ENCODE data around the gene USP35.

The USP35 gene

GRCh38 chr11:78166855-78167469 lies 21.8 kb upstream of the USP35 start:
- H3K9me2 ChIP-seq (replicated peaks; ENCODE audit: insufficient read depth, low read length) = no peaks in the 10 kb centered on the region
- H3K36me3 ChIP-seq (replicated peaks; ENCODE audit: insufficient read depth, low read length) = no peaks in the 10 kb centered on the region
- TF ChIP-seq EZH2phosphoT487 (IDR thresholded peaks at IDR 0.05; ENCODE audit: low read length) (no peak), CTCF (IDR thresholded peaks at IDR 0.05; ENCODE audit: low read length) (no peak), EZH2 (optimal IDR thresholded peaks at IDR 0.05; ENCODE audit: low read depth, low read length) (no peak)
- H3K27ac ChIP-seq (ENCODE audit: low read length) = no peak overlapping the region
- no peaks in the 10 kb centered on the region for H4K20me1 ChIP-seq (ENCODE audit: insufficient read depth, low read length)
- no peak overlapping the region for H3K9ac ChIP-seq (ENCODE audit: low read length)
- DNase-seq = no peak
- H2AFZ ChIP-seq (ENCODE audit: low read length) = no peak overlapping the region
- H3K79me2 ChIP-seq (ENCODE audit: low read length) = no peaks in the 10 kb centered on the region
- H3K4me1 ChIP-seq (ENCODE audit: low read length) = no peaks in the 10 kb centered on the region
- H3K9me3 ChIP-seq (replicated peaks; ENCODE audit: insufficient read depth, low read length) = no peaks in the 10 kb centered on the region
- no peak overlapping the region for H3K4me3 ChIP-seq (ENCODE audit: low read length)
- H3K27me3 ChIP-seq (replicated peaks; ENCODE audit: insufficient read depth, low read length) = no peaks in the 10 kb centered on the region
- H3F3A ChIP-seq (ENCODE audit: insufficient read depth, low read length) = no peaks in the 10 kb centered on the region
- no peak overlapping the region for H3K4me2 ChIP-seq (ENCODE audit: low read depth, low read length)

- Histone ChIP-seq H3K9ac (ENCODE audit: low read length) (no peak overlapping the region), H3K27ac (ENCODE audit: low read length) (no peak overlapping the region)
Measured at GRCh38 chr11:78168539-78169477, 19.9 kb upstream of the USP35 start.

GRCh38 chr11:78170413-78170812 lies 18.3 kb upstream of the USP35 start:
- Histone ChIP-seq H3F3A (ENCODE audit: insufficient read depth, low read length) (no peaks in the 10 kb centered on the region), H3K4me1 (ENCODE audit: low read length) (no peaks in the 10 kb centered on the region), H3K4me2 (ENCODE audit: low read depth, low read length) (no peak overlapping the region), H3K27ac (ENCODE audit: low read length) (no peak overlapping the region), H3K36me3 (replicated peaks; ENCODE audit: insufficient read depth, low read length) (no peaks in the 10 kb centered on the region), H4K20me1 (ENCODE audit: insufficient read depth, low read length) (no peaks in the 10 kb centered on the region), H3K4me3 (ENCODE audit: low read length) (no peak overlapping the region), H3K9me2 (replicated peaks; ENCODE audit: insufficient read depth, low read length) (no peaks in the 10 kb centered on the region), H3K9ac (ENCODE audit: low read length) (no peak overlapping the region), H2AFZ (ENCODE audit: low read length) (no peak overlapping the region), H3K9me3 (replicated peaks; ENCODE audit: insufficient read depth, low read length) (no peaks in the 10 kb centered on the region), H3K79me2 (ENCODE audit: low read length) (no peaks in the 10 kb centered on the region), H3K27me3 (replicated peaks; ENCODE audit: insufficient read depth, low read length) (no peaks in the 10 kb centered on the region)
- no peak for DNase-seq
- TF ChIP-seq EZH2 (optimal IDR thresholded peaks at IDR 0.05; ENCODE audit: low read depth, low read length) = no peak
- TF ChIP-seq CTCF (IDR thresholded peaks at IDR 0.05; ENCODE audit: low read length) = no peak
- no peak for TF ChIP-seq EZH2phosphoT487 (IDR thresholded peaks at IDR 0.05; ENCODE audit: low read length)

More at GRCh38 chr11:78168539-78169477, 19.9 kb upstream of the USP35 start:
- no peaks in the 10 kb centered on the region for H3K79me2 ChIP-seq (ENCODE audit: low read length)
- no peaks in the 10 kb centered on the region for H3K4me1 ChIP-seq (ENCODE audit: low read length)
- no peaks in the 10 kb centered on the region for H3K27me3 ChIP-seq (replicated peaks; ENCODE audit: insufficient read depth, low read length)
- no peaks in the 10 kb centered on the region for H3K9me3 ChIP-seq (replicated peaks; ENCODE audit: insufficient read depth, low read length)
- H3K4me3 ChIP-seq (ENCODE audit: low read length) = no peak overlapping the region
- no peak overlapping the region for H3K4me2 ChIP-seq (ENCODE audit: low read depth, low read length)
- no peaks in the 10 kb centered on the region for H3F3A ChIP-seq (ENCODE audit: insufficient read depth, low read length)
- no peak for DNase-seq
- no peaks in the 10 kb centered on the region for H3K9me2 ChIP-seq (replicated peaks; ENCODE audit: insufficient read depth, low read length)
- no peaks in the 10 kb centered on the region for H4K20me1 ChIP-seq (ENCODE audit: insufficient read depth, low read length)
- H2AFZ ChIP-seq (ENCODE audit: low read length) = no peak overlapping the region
- TF ChIP-seq EZH2 (optimal IDR thresholded peaks at IDR 0.05; ENCODE audit: low read depth, low read length) (no peak), CTCF (IDR thresholded peaks at IDR 0.05; ENCODE audit: low read length) (no peak), EZH2phosphoT487 (IDR thresholded peaks at IDR 0.05; ENCODE audit: low read length) (no peak)
- no peaks in the 10 kb centered on the region for H3K36me3 ChIP-seq (replicated peaks; ENCODE audit: insufficient read depth, low read length)
